HEK293 (cell line): ENCODE measurements around the gene ADAM21.

Experiments
- CTCF ChIA-PET: fragments of 350-600 bp; formaldehyde crosslinking; extraction: SDS; loops from one replicate; lab custom pipeline; 2021; ENCODE audit warnings: antibody characterized with exemption; lab: Yijun Ruan, JAX
- POLR2A ChIA-PET: fragments of 300-600 bp; formaldehyde crosslinking; extraction: SDS; loops from one replicate; lab custom pipeline; 2020; ENCODE audit warnings: antibody characterized with exemption, inconsistent platforms; lab: Yijun Ruan, JAX
- H3K27ac ChIP-seq: fragments of 200-500 bp; sonication (Bioruptor generic); 2 replicates; pipeline ENCODE4 v1.5.1; 2014; ENCODE audit warnings: low read depth, low read length, control low read depth, inconsistent platforms; ENCODE audit errors: extremely low read depth
- H3K36me3 ChIP-seq, 2 experiments: fragments of 200-500 bp in 1 of 2; sonication (Bioruptor generic) in 1 of 2; 1 replicate in 1 of 2; 2 replicates in 1 of 2; pipeline ENCODE4 v1.5.1; 2014 to 2017; ENCODE audit warnings: inconsistent platforms in 2 of 2, low read length in 2 of 2; ENCODE audit not compliant: control insufficient read depth in 2 of 2, insufficient read depth in 1 of 2
- H3K4me1 ChIP-seq: fragments of 200-500 bp; sonication (Bioruptor generic); 2 replicates; pipeline ENCODE4 v1.5.1; 2014; ENCODE audit warnings: mild to moderate bottlenecking, low read length, inconsistent platforms; ENCODE audit not compliant: control insufficient read depth, insufficient read depth
- H3K4me3 ChIP-seq: 2 replicates; pipeline ENCODE4 v1.5.1; 2011; ENCODE audit warnings: low read depth, mild to moderate bottlenecking, control low read depth, low read length, moderate library complexity
- H3K9me3 ChIP-seq: fragments of 200-500 bp; sonication (Bioruptor generic); 2 replicates; pipeline ENCODE4 v1.5.1; 2014; ENCODE audit warnings: low read depth, low read length, inconsistent platforms; ENCODE audit not compliant: control insufficient read depth, insufficient read depth
- GLI2 ChIP-seq: fragments of 450-650 bp; formaldehyde crosslinking; IDR thresholded peaks from 2 replicates; pipeline ENCODE4; 2017; ENCODE audit warnings: missing biosample characterization, missing genetic modification characterization, low read depth, borderline replicate concordance
- REPIN1 ChIP-seq: fragments of 450-650 bp; formaldehyde crosslinking; IDR thresholded peaks from 2 replicates; pipeline ENCODE4 v1.5.1; 2017; ENCODE audit warnings: missing biosample characterization, missing genetic modification characterization, low read depth
- SP7 ChIP-seq: fragments of 450-650 bp; formaldehyde crosslinking; IDR thresholded peaks from 2 replicates; pipeline ENCODE4 v1.5.1; 2016; ENCODE audit warnings: missing biosample characterization, missing genetic modification characterization
- WT1 ChIP-seq: fragments of 450-650 bp; formaldehyde crosslinking; IDR thresholded peaks from 2 replicates; pipeline ENCODE4 v1.5.1; 2016; ENCODE audit warnings: missing biosample characterization, missing genetic modification characterization
- ZBTB17 ChIP-seq: fragments of 450-650 bp; formaldehyde crosslinking; IDR thresholded peaks from 2 replicates; pipeline ENCODE4 v1.5.1; 2016; ENCODE audit warnings: missing biosample characterization, missing genetic modification characterization
- ZBTB20 ChIP-seq: fragments of 450-650 bp; formaldehyde crosslinking; IDR thresholded peaks from 2 replicates; pipeline ENCODE4 v1.5.1; 2016; ENCODE audit warnings: missing biosample characterization, missing genetic modification characterization
- ZNF155 ChIP-seq: fragments of 450-650 bp; formaldehyde crosslinking; IDR thresholded peaks from 2 replicates; pipeline ENCODE4 v1.5.1; 2016; ENCODE audit warnings: missing biosample characterization, missing genetic modification characterization
- ZNF223 ChIP-seq: fragments of 450-650 bp; formaldehyde crosslinking; IDR thresholded peaks from 2 replicates; pipeline ENCODE4 v1.5.1; 2016; ENCODE audit warnings: missing biosample characterization, missing genetic modification characterization
- ZNF324 ChIP-seq: fragments of 450-650 bp; formaldehyde crosslinking; IDR thresholded peaks from 2 replicates; pipeline ENCODE4 v1.5.1; 2016; ENCODE audit warnings: missing biosample characterization, missing genetic modification characterization
- ZNF366 ChIP-seq: fragments of 450-650 bp; formaldehyde crosslinking; conservative IDR thresholded peaks from 2 replicates; pipeline ENCODE4 v1.5.1; 2016; ENCODE audit warnings: missing biosample characterization, missing genetic modification characterization
- ZNF433 ChIP-seq: fragments of 450-650 bp; formaldehyde crosslinking; IDR thresholded peaks from 2 replicates; pipeline ENCODE4 v1.5.1; 2016; ENCODE audit warnings: missing biosample characterization, missing genetic modification characterization, low read depth
- ZNF514 ChIP-seq: fragments of 450-650 bp; formaldehyde crosslinking; IDR thresholded peaks from 2 replicates; pipeline ENCODE4 v1.5.1; 2016; ENCODE audit warnings: missing biosample characterization, missing genetic modification characterization
- ZNF548 ChIP-seq: fragments of 450-650 bp; formaldehyde crosslinking; IDR thresholded peaks from 2 replicates; pipeline ENCODE4 v1.5.1; 2016; ENCODE audit warnings: missing biosample characterization, missing genetic modification characterization
- ZNF624 ChIP-seq: fragments of 450-650 bp; formaldehyde crosslinking; IDR thresholded peaks from 2 replicates; pipeline ENCODE4 v1.5.1; 2017; ENCODE audit warnings: missing biosample characterization, missing genetic modification characterization
- ZNF660 ChIP-seq: fragments of 450-650 bp; IDR thresholded peaks from 2 replicates; pipeline ENCODE4 v1.5.1; 2018; ENCODE audit warnings: missing biosample characterization, mild to moderate bottlenecking, missing genetic modification characterization
- ZNF664 ChIP-seq: fragments of 450-650 bp; formaldehyde crosslinking; IDR thresholded peaks from 2 replicates; pipeline ENCODE4 v1.5.1; 2016; ENCODE audit warnings: missing biosample characterization, missing genetic modification characterization
- ZNF677 ChIP-seq: fragments of 450-650 bp; IDR thresholded peaks from 2 replicates; pipeline ENCODE4 v1.5.0; 2018; ENCODE audit warnings: missing biosample characterization, mild to moderate bottlenecking, missing genetic modification characterization, moderate library complexity
- ZNF830 ChIP-seq: fragments of 450-650 bp; IDR thresholded peaks from 2 replicates; pipeline ENCODE4 v1.5.0; 2018; ENCODE audit warnings: missing biosample characterization, missing genetic modification characterization, low read depth, mild to moderate bottlenecking, moderate library complexity
- ZSCAN16 ChIP-seq: fragments of 450-650 bp; formaldehyde crosslinking; IDR thresholded peaks from 2 replicates; pipeline ENCODE4 v1.5.1; 2016; ENCODE audit warnings: missing biosample characterization, missing genetic modification characterization
- ZSCAN30 ChIP-seq: fragments of 450-650 bp; IDR thresholded peaks from 2 replicates; pipeline ENCODE4 v1.5.1; 2018; ENCODE audit warnings: missing biosample characterization, mild to moderate bottlenecking, missing genetic modification characterization, moderate library complexity
- TF ChIP-seq, protein P1 (sequence below): fragments of 450-650 bp; formaldehyde crosslinking; IDR thresholded peaks from 2 replicates; pipeline ENCODE4 v1.5.1; 2016; ENCODE audit warnings: missing biosample characterization, missing genetic modification characterization
- TF ChIP-seq, protein P2 (sequence below): fragments of 450-650 bp; formaldehyde crosslinking; optimal IDR thresholded peaks from 2 replicates; pipeline ENCODE3; 2016; ENCODE audit warnings: missing biosample characterization, mild to moderate bottlenecking, missing genetic modification characterization

The ADAM21 gene

DNA sequence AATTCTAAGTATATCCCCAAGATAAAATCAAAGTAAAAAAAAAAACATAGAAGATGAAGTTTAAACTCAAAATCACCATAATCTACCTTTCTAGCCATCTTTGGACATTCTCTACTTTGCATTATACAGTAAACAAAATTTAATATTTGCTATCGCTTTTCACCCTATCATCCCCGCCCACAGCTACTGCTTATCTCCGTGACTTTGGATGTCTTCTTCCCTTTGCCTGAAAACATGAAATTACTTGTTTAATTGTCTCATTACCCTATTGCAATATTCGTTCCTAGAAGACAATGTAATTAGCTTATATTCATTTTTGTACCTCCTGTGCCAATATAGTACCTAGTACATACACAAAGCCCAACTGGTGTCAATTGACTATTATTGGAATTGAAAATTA is 44.4 kb upstream of the ADAM21 start:
- POLR2A ChIA-PET = no interaction called here
- H3K9me3 ChIP-seq = no peaks in the 10 kb centered on the region
- TF ChIP-seq ZNF548 (tag by site-specific recombination) (no peak), ZNF155 (no peak), ZNF223 (tag by site-specific recombination) (no peak), SP7 (tag by site-specific recombination) (no peak), ZSCAN30 (no peak), ZNF433 (tag by site-specific recombination) (no peak), ZNF677 (tag by site-specific recombination) (no peak), GLI2 (tag by site-specific recombination) (no peak), REPIN1 (tag by site-specific recombination) (no peak)
- TF ChIP-seq, protein P1, sequence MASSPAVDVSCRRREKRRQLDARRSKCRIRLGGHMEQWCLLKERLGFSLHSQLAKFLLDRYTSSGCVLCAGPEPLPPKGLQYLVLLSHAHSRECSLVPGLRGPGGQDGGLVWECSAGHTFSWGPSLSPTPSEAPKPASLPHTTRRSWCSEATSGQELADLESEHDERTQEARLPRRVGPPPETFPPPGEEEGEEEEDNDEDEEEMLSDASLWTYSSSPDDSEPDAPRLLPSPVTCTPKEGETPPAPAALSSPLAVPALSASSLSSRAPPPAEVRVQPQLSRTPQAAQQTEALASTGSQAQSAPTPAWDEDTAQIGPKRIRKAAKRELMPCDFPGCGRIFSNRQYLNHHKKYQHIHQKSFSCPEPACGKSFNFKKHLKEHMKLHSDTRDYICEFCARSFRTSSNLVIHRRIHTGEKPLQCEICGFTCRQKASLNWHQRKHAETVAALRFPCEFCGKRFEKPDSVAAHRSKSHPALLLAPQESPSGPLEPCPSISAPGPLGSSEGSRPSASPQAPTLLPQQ (tag by site-specific recombination) = no peak
- TF ChIP-seq, protein P2, sequence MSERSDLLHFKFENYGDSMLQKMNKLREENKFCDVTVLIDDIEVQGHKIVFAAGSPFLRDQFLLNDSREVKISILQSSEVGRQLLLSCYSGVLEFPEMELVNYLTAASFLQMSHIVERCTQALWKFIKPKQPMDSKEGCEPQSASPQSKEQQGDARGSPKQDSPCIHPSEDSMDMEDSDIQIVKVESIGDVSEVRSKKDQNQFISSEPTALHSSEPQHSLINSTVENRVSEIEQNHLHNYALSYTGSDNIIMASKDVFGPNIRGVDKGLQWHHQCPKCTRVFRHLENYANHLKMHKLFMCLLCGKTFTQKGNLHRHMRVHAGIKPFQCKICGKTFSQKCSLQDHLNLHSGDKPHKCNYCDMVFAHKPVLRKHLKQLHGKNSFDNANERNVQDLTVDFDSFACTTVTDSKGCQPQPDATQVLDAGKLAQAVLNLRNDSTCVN = no peak
- no peaks in the 10 kb centered on the region for H3K4me1 ChIP-seq
- H3K27ac ChIP-seq = no peak overlapping the region
- no peak overlapping the region for H3K4me3 ChIP-seq
- peaks cover 5 to 23% of the 10 kb centered on the region in 2 experiments for H3K36me3 ChIP-seq
- CTCF ChIA-PET = interaction anchor here (0.6 kb wide), 2 partner anchors 594 to 1616 kb away, joined by 3 read pairs; no protein-coding TSS in a partner anchor

DNA sequence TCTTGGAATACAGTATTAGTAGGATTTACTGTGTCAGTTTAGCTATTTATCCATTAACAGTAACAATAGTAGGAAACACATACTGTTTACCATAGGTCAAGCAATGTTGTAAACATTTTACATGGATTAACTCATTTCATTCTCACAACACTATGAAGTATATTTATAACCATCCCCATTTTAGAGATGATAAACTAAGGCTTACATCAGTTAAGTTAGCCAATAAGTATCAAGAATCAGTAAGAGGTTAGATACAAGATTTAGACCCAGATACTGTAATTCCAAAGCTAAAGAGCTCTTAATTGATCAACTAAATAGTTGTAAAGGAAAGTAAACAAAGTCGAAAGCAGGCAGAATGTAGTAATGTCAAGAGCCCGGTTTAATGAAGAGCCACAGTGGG is 36.2 kb upstream of the ADAM21 start:
- peaks cover 3 to 23% of the 10 kb centered on the region in 2 experiments; a peak in 2 of 3 replicates for H3K36me3 ChIP-seq
- TF ChIP-seq ZNF664 (tag by site-specific recombination) (peak; percentile 90), ZNF830 (no peak)
- POLR2A ChIA-PET = interaction anchor here (0.6 to 1.1 kb wide), 3 partner anchors 57 to 303 kb away, joined by 3 to 8 read pairs (median 4); no protein-coding TSS in a partner anchor
- peaks cover 5% of the 10 kb centered on the region for H3K4me1 ChIP-seq
- H3K27ac ChIP-seq = no peak overlapping the region
- H3K9me3 ChIP-seq = no peaks in the 10 kb centered on the region
- H3K4me3 ChIP-seq = peak overlapping the region; percentile 80
- CTCF ChIA-PET = no interaction called here

DNA sequence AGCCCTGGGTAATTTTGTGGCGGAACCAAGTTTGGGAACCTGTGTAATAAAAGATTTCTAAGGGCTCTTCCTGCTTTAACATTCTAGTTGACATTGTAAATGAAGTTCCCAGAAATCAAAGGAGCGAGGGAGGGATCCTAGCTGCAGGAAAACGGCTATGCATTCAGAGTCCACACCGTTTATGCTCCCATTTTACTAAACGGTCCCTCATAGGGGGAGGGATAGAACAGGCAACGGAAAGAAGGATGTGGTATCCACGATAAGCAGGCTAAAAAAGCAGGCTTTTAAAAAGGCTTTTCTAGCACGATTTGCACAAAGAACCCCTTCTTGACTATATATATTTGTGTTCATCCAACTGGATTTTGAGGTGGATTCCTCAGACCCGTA is 35.6 kb upstream of the ADAM21 start:
- CTCF ChIA-PET = no interaction called here
- Histone ChIP-seq H3K9me3 (no peaks in the 10 kb centered on the region), H3K4me1 (peaks cover 5% of the 10 kb centered on the region), H3K27ac (peak overlapping the region; percentile 64; the same call in 1 of the 2 replicates), H3K4me3 (peak overlapping the region; percentile 80), H3K36me3 (peaks cover 3 to 23% of the 10 kb centered on the region in 2 experiments; a peak in 2 of 3 replicates)
- TF ChIP-seq ZSCAN16 (tag by site-specific recombination) (no peak), ZNF324 (tag by site-specific recombination) (no peak), ZBTB20 (tag by site-specific recombination) (no peak), ZNF366 (tag by site-specific recombination) (no peak), ZBTB17 (tag by site-specific recombination) (no peak), ZNF660 (tag by site-specific recombination) (no peak), WT1 (no peak), ZNF548 (tag by site-specific recombination) (no peak), ZNF514 (tag by site-specific recombination) (no peak), ZNF624 (no peak)
- POLR2A ChIA-PET = interaction anchor here (0.7 to 1.1 kb wide), 2 partner anchors 57 to 158 kb away, joined by 3 to 4 read pairs; no protein-coding TSS in a partner anchor
